GM18951 (cell line): ENCODE data around the gene ONECUT3.

Source experiments
- POLR2A ChIP-seq: IDR thresholded peaks from 4 replicates; pipeline ENCODE4 v1.6.1; 2011; ENCODE audit warnings: mild to moderate bottlenecking; ENCODE audit not compliant: insufficient read length, insufficient read depth; ENCODE audit errors: extremely low read depth
- in situ Hi-C: fragments of 300-500 bp; cut with MboI; formaldehyde crosslinking; loops from one replicate; pipeline ENCODE4 v1.12.0; 2022; ENCODE audit warnings: low sequenced_read_pairs, mixed read lengths, inconsistent platforms; ENCODE audit not compliant: unreplicated experiment

Gene ONECUT3

DNA sequence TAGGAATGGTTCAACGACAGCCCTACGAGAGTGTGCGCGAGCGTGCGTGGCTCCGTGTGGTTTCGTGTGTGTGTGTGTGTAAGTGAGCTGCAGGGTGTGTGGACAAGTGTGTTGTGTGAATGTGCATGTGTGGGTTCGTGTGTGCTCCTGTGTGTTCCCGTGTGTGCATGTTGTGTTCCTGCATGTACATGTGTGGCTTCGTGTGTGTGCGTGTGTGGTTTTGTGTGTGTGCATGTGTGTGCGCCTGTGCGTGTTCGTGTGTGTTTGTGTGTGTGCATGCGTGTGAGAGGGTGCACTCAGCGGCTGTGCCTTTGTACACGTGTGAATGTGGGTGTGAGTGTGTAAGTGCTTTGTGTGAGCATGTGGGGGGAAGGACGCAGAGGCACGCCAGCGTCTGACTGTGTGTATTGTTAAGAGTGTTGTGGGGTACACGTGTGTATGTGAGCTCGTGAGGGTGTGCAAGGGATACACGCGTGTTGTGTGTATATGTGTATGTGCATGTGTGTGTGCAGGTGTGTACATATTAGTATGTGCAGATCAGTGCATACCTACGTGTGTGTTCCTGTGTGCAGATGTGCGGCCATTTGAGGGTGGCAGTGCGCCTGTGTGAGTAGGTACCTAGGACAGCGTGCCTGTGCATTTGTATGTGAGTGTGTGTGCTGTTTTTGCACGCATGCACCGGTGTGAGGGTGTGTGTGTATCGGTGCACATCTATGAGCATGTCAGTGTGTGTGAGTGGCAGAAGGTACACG, 24.3 kb upstream of the ONECUT3 start:
- no peak for TF ChIP-seq POLR2A
- in situ Hi-C loops = no loop called here

DNA sequence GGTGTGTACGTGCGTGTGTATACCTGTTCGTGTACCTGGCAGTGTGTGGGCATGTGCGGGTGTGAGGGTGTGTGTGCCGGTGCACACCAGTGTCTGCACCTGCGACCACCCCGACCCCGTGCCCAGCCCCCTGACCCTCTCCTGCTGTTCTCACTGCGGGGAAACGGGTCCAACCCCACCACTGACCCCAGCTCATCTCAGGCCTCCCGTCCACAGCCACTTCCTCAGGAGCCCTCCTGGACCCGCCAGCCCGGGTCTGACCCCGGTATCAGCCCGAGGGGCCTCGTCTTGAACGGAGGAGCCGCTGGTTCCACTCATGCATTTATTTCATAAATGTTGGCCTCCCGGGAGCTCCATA, 23.8 kb upstream of the ONECUT3 start:
- in situ Hi-C loops = no loop called here

DNA sequence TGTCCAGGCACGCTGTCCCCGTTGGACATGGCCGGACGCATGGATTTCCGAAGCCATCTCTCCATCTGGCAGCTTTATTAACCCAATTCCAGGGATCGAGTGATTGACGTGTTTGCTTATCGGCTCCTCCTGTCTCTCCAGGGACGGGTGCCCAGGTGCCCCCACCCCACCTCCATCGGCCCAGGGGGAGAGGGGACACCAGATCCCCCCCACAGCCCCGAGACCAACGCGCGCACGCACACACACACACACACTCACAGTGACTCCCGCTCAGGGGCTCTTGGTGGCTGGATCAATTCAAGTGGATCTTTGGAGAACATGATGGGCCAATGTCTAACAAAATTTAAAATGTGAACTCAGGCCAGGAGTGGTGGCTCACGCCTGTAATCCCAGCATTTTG, 23.1 kb upstream of the ONECUT3 start:
- TF ChIP-seq POLR2A = no peak
- in situ Hi-C loops = no loop called here

More for the DNA sequence above, 23.8 kb upstream of the ONECUT3 start:
- no peak for TF ChIP-seq POLR2A

DNA sequence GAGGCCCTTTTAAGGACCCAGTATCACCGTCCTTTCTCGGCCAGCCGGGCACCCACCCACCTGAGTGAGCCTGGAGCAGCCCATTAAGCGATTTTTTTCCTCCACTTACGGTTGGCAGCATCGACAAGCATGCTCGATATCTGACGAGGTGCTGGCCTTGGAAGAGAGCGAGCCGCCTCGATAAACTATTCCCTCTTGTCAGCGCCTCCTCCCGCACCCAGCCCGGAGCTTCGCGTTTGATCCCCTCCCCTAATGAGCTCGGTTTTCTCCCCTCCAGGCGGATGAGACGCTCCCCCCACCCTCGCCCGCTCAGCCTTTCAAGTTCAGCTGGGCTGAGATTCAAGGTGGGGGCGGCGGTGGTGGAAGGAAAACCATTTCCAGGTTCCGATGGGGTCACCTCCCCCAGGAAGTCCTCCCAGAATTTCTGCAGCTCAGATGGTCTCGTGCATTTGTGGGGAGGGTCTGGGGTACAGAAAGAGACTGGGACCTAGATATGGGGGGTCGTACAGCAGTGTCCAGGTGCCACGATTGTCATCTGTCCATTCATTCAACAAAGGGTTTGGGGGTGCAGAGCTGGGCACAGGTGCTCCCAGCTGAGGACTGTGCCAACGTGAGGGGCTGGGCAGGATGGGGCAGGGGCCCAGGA, 18.9 kb upstream of the ONECUT3 start:
- in situ Hi-C loops = no loop called here

DNA sequence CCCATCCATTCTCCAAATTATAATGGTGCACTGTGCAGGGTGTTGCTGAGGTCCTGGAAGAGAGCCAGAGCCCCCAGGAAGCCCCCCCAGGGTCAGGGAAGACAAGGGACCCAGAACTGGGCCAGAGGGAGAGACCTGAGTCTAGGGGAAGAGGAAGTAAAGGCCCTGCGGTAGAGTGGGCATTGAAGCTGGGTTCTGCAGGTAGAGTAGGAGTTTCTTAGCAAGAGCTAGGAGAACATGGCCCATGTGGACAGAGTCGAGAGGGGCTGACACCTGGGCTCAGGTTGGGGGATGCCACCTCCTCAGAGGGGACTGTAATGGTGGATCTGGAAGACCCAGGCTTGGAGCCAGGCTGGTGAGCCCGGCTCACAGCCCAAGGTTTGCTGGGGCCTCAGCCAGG, 17.0 kb upstream of the ONECUT3 start:
- no peak for TF ChIP-seq POLR2A
- in situ Hi-C loops = no loop called here

More for the DNA sequence above, 18.9 kb upstream of the ONECUT3 start:
- no peak for TF ChIP-seq POLR2A

- no peak for TF ChIP-seq POLR2A
- in situ Hi-C loops = no loop called here
These were observed 16.4 kb upstream of the ONECUT3 start for GRCh38 chr19:1736927-1737326.

GRCh38 chr19:1739960-1740629, 13.2 kb upstream of the ONECUT3 start:
- TF ChIP-seq POLR2A = no peak
- in situ Hi-C loops = no loop called here

GRCh38 chr19:1742989-1743696, 10.2 kb upstream of the ONECUT3 start:
- in situ Hi-C loops = no loop called here

GRCh38 chr19:1744133-1744665, 9.1 kb upstream of the ONECUT3 start:
- TF ChIP-seq POLR2A = no peak
- in situ Hi-C loops = no loop called here

More at GRCh38 chr19:1742989-1743696, 10.2 kb upstream of the ONECUT3 start:
- no peak for TF ChIP-seq POLR2A

DNA sequence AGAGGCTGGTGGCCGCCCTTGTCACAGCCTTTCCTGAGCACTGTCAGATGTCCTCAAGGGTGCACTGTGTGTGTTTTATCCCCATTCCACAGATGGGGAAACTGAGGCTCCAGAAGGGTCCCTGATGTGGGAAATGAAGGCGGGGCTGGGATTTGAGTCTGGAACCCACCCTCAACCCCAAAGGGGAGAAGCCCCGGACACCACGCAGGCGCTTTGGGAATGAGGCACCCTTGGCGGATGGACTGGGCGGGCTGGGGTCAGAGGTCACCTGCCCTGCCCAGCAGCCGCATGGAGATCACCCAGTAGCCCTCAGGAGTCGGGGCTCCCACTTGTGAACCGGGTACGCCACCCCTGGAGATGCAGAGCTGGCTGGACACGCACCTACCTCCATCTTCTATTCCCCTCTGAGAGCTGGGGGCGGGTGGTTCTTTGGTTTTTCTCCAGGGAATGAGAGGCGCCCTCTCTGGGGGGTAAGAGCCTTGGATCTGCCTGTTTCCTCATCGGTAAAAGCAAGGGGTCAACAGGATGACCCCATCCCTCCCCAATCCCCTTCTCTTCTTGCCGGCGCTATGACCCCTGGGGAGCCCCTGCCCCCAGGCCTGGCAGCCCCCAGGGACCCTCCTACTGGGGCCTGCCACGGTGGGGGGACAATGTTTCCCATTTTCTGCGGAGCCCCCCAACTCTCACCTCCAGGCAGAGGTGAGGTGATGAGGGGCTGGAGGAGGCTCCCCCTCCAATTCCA, 8.3 kb upstream of the ONECUT3 start:
- in situ Hi-C loops = no loop called here
- TF ChIP-seq POLR2A = no peak

DNA sequence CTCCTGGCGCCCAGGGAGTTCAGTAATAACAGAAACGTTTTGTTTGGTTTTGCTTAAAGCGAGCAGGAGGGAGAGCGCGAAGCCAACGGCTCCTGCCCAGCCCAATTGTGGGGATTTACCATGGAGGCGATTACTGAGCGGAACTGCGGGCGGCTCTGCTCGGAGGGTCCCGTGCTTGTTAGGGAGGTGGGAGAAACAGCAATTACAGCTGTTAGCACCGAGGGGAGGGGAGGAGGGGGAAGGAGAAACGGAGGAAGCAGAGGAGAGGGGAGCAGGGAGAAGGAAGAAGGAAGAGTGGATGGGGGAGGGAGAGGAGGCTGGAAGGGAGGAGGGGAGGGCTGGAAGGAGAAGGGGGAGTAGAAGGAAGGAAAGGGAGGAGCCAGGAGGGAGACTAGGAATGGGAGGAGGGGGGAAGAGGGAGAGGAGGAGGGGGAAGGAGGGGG, 7.7 kb upstream of the ONECUT3 start:
- TF ChIP-seq POLR2A = no peak
- in situ Hi-C loops = no loop called here
